Heart right ventricle (tissue), 16 donors: ENCODE results near the gene ARHGEF19. TPM values are rescaled to one million over a fixed set of nuclear protein-coding genes. Genes with fewer than 3 reads are reported as not detected.
"Not testable (repeated sequence)": the region's sequence is repeated elsewhere in the genome, so short reads cannot be mapped to it uniquely, and the experiment has no call there.

Experiments
- ATAC-seq, 8 donors: fragments of 200-7000 bp; cut with Tn5 transposase; one replicate each; pipeline ENCODE4 v1.9.1; 2020; ENCODE audit warnings: mild to moderate bottlenecking in 8 of 8, moderate library complexity in 8 of 8, moderate number of reproducible peaks in 1 of 8
- DNase-seq, 2 donors: peaks; one replicate each; pipeline ENCODE4 v3.0.0-alpha.2; 2020
- H3K27ac ChIP-seq, 10 donors: fragments of 200-600 bp; sonication (generic) in 2 of 10; one replicate each; pipeline versions ENCODE4 v1.5.0 to v1.8.0; 2020 to 2022; ENCODE audit warnings: mild to moderate bottlenecking in 3 of 10
- H3K27me3 ChIP-seq, 7 donors: fragments of 200-600 bp; one replicate each; pipeline ENCODE4 v1.8.0; 2021 to 2022; ENCODE audit warnings: mild to moderate bottlenecking in 2 of 7
- H3K36me3 ChIP-seq, 9 donors: fragments of 200-600 bp; sonication (generic) in 1 of 9; one replicate each; pipeline versions ENCODE4 v1.5.0 to v1.8.0; 2020 to 2022; ENCODE audit warnings: mild to moderate bottlenecking in 2 of 9
- H3K4me1 ChIP-seq, 9 donors: fragments of 200-600 bp; sonication (generic) in 1 of 9; one replicate each; pipeline versions ENCODE4 v1.5.0 to v1.8.0; 2020 to 2022; ENCODE audit warnings: mild to moderate bottlenecking in 4 of 9
- H3K4me3 ChIP-seq, 10 donors: fragments of 200-600 bp; sonication (generic) in 2 of 10; one replicate each; pipeline versions ENCODE4 v1.5.0 to v1.8.0; 2020 to 2022; ENCODE audit warnings: mild to moderate bottlenecking in 7 of 10, moderate library complexity in 2 of 10
- H3K9me3 ChIP-seq, 11 donors: fragments of 200-600 bp in 10 of 11; sonication (generic) in 2 of 11; one replicate each; pipeline versions ENCODE4 v1.5.0 to v1.8.0; 2013 to 2022; ENCODE audit warnings: mild to moderate bottlenecking in 2 of 11, control low read depth in 1 of 11, moderate library complexity in 1 of 11
- CTCF ChIP-seq, 9 donors: fragments of 200-600 bp; sonication (generic) in 2 of 9; IDR thresholded peaks; one replicate each; pipeline versions ENCODE4 v1.5.0 to v1.8.0; 2021 to 2022; ENCODE audit warnings: antibody characterized with exemption in 9 of 9, mild to moderate bottlenecking in 5 of 9, moderate library complexity in 1 of 9
- whole genome bisulfite sequencing, 2 donors: extraction: QIAGEN DNeasy Blood & Tissue Kit; methylation state at CpG; one replicate each; pipeline ENCODE4 v1.1.7; 2013; ENCODE audit warnings: inconsistent platforms in 1 of 2; 5-methylcytosine and 5-hydroxymethylcytosine counted together
- intact Hi-C, 10 donors: fragments of 100-400 bp; cut with DNase I; formaldehyde crosslinking; loops; one replicate each; pipeline versions ENCODE4 v1.11.1 to v1.14.2; 2022
- polyA plus RNA-seq, 2 donors: library from polyadenylated mRNA; stranded (reverse); fragments of 200-250 nt; gene quantifications; one replicate each; pipeline ENCODE4 v1.2.3, GENCODE V29; 2013
- total RNA-seq, 10 donors: library from RNA; stranded (reverse); fragmentation: NEBNext Ultra II Directional in 3 of 10; extraction: Animal tissue kit (Norgen Biotek cat#: 25700) in 3 of 10; gene quantifications; one replicate each; pipeline versions ENCODE4 v1.2.1 to v1.2.4, GENCODE V29; 2021 to 2023
- donor health status: Arrhythmogenic right ventricular cardiomyopathy.
- donor health status: ischemic (EF 13 %, LVEDD 7.1; RV severe dilation, severe dysfunction).
- donor health status: healthy with polysubstance abuse.
- donor health status: DM: no; HTN: yes; CAD: no.
- donor health status: DM: no; HTN: no; CAD: no.
- donor health status: ischemic (EF 25% LVEDD 6.9; RV normal size, moderate dysfunction).
- donor health status: ischemic (EF 25% LVEDD 5.7; RV mildly dilated, moderate dysfunction).
- donor health status: healthy.
- donor health status: DM: yes; HTN: yes; CAD: no.
- donor health status: Ischemic cardiomyopathy.
- donor health status: ischemic (EF 35%, LVEDD 5.7; RV mildly dilated, moderate dysfunction).
- donor health status: nonischemic (EF 11% LVEDD 7.7; RV severe dilation, severe dysfunction).
- donor health status: DM: yes; HTN: yes; CAD: no.
- donor health status: PGD.
- donor health status: ischemic (EF 29% LVEDD 5.4; RV normal size, mild dysfunction).
- donor health status: nonischemic (EF 23%, LVEDD 6.1; RV moderate dilation, normal function).

ARHGEF19 gene
- total and polyA plus RNA-seq, 12 donors: 0.49 to 5.4 (median 1.6) TPM

- Histone ChIP-seq H3K27me3 (no peaks in the 10 kb centered on the region), H3K27ac (no peak overlapping the region), H3K36me3 (peaks cover 0 to 38% (median 0%) of the 10 kb centered on the region in 9 donors), H3K9me3 (no peaks in the 10 kb centered on the region), H3K4me3 (no peak overlapping the region), H3K4me1 (no peaks in the 10 kb centered on the region)
- ATAC-seq: no peak
- WGBS, 2 donors: 39 to 64% methylated on average over 1 of the region's 1 CpG
- TF ChIP-seq CTCF (IDR thresholded peaks at IDR 0.05): no peak
- no peak for DNase-seq
- intact Hi-C loops: loop anchor here in 1 of 10 donors (5.0 kb wide), 1 partner anchor 43 kb away; no protein-coding TSS in a partner anchor
Observed at GRCh38 chr1:16199157-16199501, 13.3 kb downstream of the ARHGEF19 start.

DNA sequence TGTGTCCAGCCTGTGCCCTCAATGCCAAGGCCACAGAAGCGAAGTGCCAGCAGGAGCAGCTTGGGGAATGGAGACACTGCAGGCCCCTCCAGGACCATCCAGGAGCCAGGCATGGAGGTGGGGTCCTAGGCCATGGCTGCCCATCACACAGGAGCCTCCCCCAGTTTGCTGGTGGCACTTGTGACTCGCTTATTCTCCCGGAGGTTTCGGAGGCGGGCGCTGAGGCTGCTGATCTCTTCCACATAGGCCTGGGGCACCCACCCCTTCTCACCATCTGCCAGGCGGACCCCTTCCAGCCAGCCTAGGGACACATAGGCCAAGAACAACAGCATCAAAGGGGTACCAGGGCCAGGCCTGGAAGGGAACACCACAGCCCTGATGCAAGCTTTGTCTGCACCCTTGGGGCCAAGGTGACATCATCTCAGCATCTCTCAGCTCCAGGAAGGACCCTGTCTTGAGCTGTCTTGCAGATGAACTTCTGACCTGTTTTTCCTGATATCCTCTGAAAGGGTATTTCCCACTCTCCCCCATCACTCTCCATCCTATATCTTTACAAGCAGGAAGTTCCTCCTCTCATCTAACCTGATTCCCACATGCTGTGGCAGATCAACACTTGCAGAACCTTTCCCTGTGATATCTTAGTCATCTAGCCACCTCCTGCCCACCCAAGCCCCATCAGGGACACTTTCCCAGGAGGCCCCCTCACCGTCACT, 13.9 kb downstream of the ARHGEF19 start:
- Histone ChIP-seq H3K4me3 (no peak overlapping the region), H3K27ac (no peak overlapping the region), H3K36me3 (peaks cover 0 to 38% (median 0%) of the 10 kb centered on the region in 9 donors), H3K4me1 (no peaks in the 10 kb centered on the region), H3K27me3 (no peaks in the 10 kb centered on the region), H3K9me3 (no peaks in the 10 kb centered on the region)
- intact Hi-C loops: loop anchor here in 1 of 10 donors (5.0 kb wide), 1 partner anchor 44 kb away; no protein-coding TSS in a partner anchor
- DNase-seq (no peak), ATAC-seq (no peak)
- 91 to 92% methylated on average over 8 of the region's 8 CpGs for WGBS, 2 donors
- no peak for TF ChIP-seq CTCF (IDR thresholded peaks at IDR 0.05)

GRCh38 chr1:16196874-16197273, 15.6 kb downstream of the ARHGEF19 start:
- WGBS, 2 donors: 66 to 95% methylated on average over 2 to 3 of the region's 3 CpGs
- Histone ChIP-seq H3K9me3 (no peaks in the 10 kb centered on the region), H3K27me3 (no peaks in the 10 kb centered on the region), H3K36me3 (peaks cover 0 to 30% (median 0%) of the 10 kb centered on the region in 9 donors), H3K4me1 (peaks cover 0 to 4% (median 0%) of the 10 kb centered on the region in 9 donors), H3K4me3 (no peak overlapping the region), H3K27ac (no peak overlapping the region)
- TF ChIP-seq CTCF (IDR thresholded peaks at IDR 0.05): no peak
- ATAC-seq (no peak), DNase-seq (no peak)
- intact Hi-C loops: loop anchor here in 1 of 10 donors (5.0 kb wide), 1 partner anchor 45 kb away; no protein-coding TSS in a partner anchor

DNA sequence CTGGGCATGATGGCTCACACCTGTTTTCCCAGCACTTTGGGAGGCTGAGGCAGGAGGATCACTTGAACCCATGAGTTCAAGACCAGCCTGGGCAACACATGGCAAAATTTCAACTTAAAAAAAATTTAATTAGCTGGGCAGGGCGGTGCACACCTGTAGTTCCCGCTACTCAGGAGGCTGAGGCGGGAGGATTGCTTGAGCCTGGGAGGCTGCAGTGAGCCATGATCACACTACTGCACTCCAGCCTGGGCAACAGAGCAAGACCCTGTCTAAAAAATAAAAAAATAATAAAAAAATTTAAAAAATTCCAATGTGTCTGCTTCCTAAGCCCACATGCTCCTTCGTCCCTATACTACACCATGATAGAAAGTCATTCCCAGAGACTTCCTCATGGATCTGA, 16.3 kb downstream of the ARHGEF19 start:
- H3K27ac ChIP-seq, H3K4me1 ChIP-seq, H3K9me3 ChIP-seq, ATAC-seq, DNase-seq, H3K4me3 ChIP-seq, H3K27me3 ChIP-seq: not testable (repeated sequence)
- 95 to 97% methylated on average over 4 of the region's 4 CpGs for WGBS, 2 donors
- H3K36me3 ChIP-seq: peaks cover 0 to 24% (median 0%) of the 10 kb centered on the region in 9 donors
- intact Hi-C loops: loop anchor here in 1 of 10 donors (5.0 kb wide), 1 partner anchor 46 kb away; no protein-coding TSS in a partner anchor

DNA sequence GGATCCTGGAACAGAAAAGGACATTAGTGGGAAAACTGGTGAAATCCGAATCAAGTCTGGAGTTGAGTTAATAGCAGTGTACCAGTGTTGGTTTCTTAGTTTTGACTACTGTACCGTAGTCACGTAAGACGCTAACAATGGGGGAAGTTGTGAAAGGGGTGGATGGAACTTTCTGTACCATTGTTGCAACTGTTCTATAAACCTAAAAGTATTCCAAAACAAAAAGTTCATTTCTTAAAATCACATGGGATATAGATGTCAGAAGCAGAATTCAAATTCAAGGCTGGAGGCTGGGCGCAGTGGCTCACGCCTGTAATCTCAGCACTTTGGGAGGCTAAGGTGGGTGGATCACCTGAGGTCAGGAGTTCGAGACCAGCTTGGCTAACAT, 16.9 kb downstream of the ARHGEF19 start:
- 90 to 98% methylated on average over 7 of the region's 7 CpGs for WGBS, 2 donors
- H3K9me3 ChIP-seq: no peaks in the 10 kb centered on the region
- H3K27me3 ChIP-seq: no peaks in the 10 kb centered on the region
- H3K36me3 ChIP-seq: peaks cover 0 to 20% (median 0%) of the 10 kb centered on the region in 9 donors
- H3K4me1 ChIP-seq: peaks cover 0 to 9% (median 0%) of the 10 kb centered on the region in 9 donors
- ATAC-seq (no peak), DNase-seq (no peak)
- intact Hi-C loops: loop anchor here in 1 of 10 donors (5.0 kb wide), 1 partner anchor 47 kb away; no protein-coding TSS in a partner anchor
- H3K4me3 ChIP-seq: no peak overlapping the region
- no peak for TF ChIP-seq CTCF (IDR thresholded peaks at IDR 0.05)
- H3K27ac ChIP-seq: no peak overlapping the region
